Prostate gland (tissue), 2 donors: Measurements from ENCODE around the gene TEAD2.

Source experiments
- CTCF ChIP-seq, 4 experiments: fragments of 200-600 bp in 2 of 4; fragments of 450-650 bp in 2 of 4; sonication (generic) in 2 of 4; IDR thresholded peaks; 1 replicate in 3 of 4; 2 replicates in 1 of 4; pipeline ENCODE4 v1.5.1; 2016 to 2019; ENCODE audit warnings: antibody characterized with exemption in 4 of 4, mild to moderate bottlenecking in 2 of 4, moderate library complexity in 2 of 4
- POLR2AphosphoS5 ChIP-seq: sonication (generic); formaldehyde crosslinking; IDR thresholded peaks from one replicate; pipeline ENCODE4 v1.6.1; 2017; ENCODE audit warnings: antibody characterized with exemption

- no peak for TF ChIP-seq POLR2AphosphoS5
- TF ChIP-seq CTCF (IDR thresholded peaks at IDR 0.05) = no peak
These were observed 34.7 kb upstream of the TEAD2 start for GRCh38 chr19:49396738-49397505.
